ENCODE data around the gene ANKRD18B. TPM values are rescaled to one million over a fixed set of nuclear protein-coding genes. Genes with fewer than 3 reads are reported as not detected.
"Not testable (repeated sequence)": the region's sequence is repeated elsewhere in the genome, so short reads cannot be mapped to it uniquely, and the experiment has no call there.

ANKRD18B gene
- total RNA-seq, 3 donors from 2014 or later: 2.4 TPM; not detected in 2

- ATAC-seq; H3K27me3 Mint-ChIP-seq (ENCODE audit: low read depth); H3K9me3 Mint-ChIP-seq; H3K4me3 Mint-ChIP-seq; H3K36me3 Mint-ChIP-seq (ENCODE audit: insufficient read depth); DNase-seq; H3K4me1 Mint-ChIP-seq (ENCODE audit: low read depth): not testable (repeated sequence)
Observed at GRCh38 chr9:33562196-33562595, 38.1 kb downstream of the ANKRD18B start.

- not testable (repeated sequence) for H3K4me3 Mint-ChIP-seq; H3K36me3 Mint-ChIP-seq (ENCODE audit: insufficient read depth); DNase-seq; H3K9me3 Mint-ChIP-seq; ATAC-seq; H3K4me1 Mint-ChIP-seq (ENCODE audit: low read depth)
- H3K27me3 Mint-ChIP-seq (ENCODE audit: low read depth): peaks cover 19% of the 10 kb centered on the region
Observed at GRCh38 chr9:33567776-33568175, 43.7 kb downstream of the ANKRD18B start.

GRCh38 chr9:33577786-33578185 is 53.7 kb downstream of the ANKRD18B start:
- not testable (repeated sequence) for ATAC-seq; H3K4me1 Mint-ChIP-seq (ENCODE audit: low read depth); H3K27me3 Mint-ChIP-seq (ENCODE audit: low read depth); H3K9me3 Mint-ChIP-seq; DNase-seq; H3K36me3 Mint-ChIP-seq (ENCODE audit: insufficient read depth); H3K4me3 Mint-ChIP-seq

GRCh38 chr9:33579996-33580395 is 55.9 kb downstream of the ANKRD18B start:
- not testable (repeated sequence) for H3K27me3 Mint-ChIP-seq (ENCODE audit: low read depth); DNase-seq; H3K36me3 Mint-ChIP-seq (ENCODE audit: insufficient read depth); ATAC-seq; H3K4me3 Mint-ChIP-seq; H3K4me1 Mint-ChIP-seq (ENCODE audit: low read depth); H3K9me3 Mint-ChIP-seq

- ATAC-seq; H3K4me3 Mint-ChIP-seq; H3K27me3 Mint-ChIP-seq (ENCODE audit: low read depth); H3K9me3 Mint-ChIP-seq; H3K4me1 Mint-ChIP-seq (ENCODE audit: low read depth); DNase-seq; H3K36me3 Mint-ChIP-seq (ENCODE audit: insufficient read depth): not testable (repeated sequence)
Observed at GRCh38 chr9:33582686-33583085, 58.6 kb downstream of the ANKRD18B start.

GRCh38 chr9:33586128-33586527 is 62.1 kb downstream of the ANKRD18B start:
- not testable (repeated sequence) for H3K4me3 Mint-ChIP-seq; DNase-seq; ATAC-seq; H3K27me3 Mint-ChIP-seq (ENCODE audit: low read depth); H3K36me3 Mint-ChIP-seq (ENCODE audit: insufficient read depth); H3K4me1 Mint-ChIP-seq (ENCODE audit: low read depth); H3K9me3 Mint-ChIP-seq

GRCh38 chr9:33587799-33588198 is 63.7 kb downstream of the ANKRD18B start:
- not testable (repeated sequence) for ATAC-seq; H3K27me3 Mint-ChIP-seq (ENCODE audit: low read depth); H3K4me1 Mint-ChIP-seq (ENCODE audit: low read depth)

GRCh38 chr9:33588876-33589275 is 64.8 kb downstream of the ANKRD18B start:
- DNase-seq; H3K4me1 Mint-ChIP-seq (ENCODE audit: low read depth); ATAC-seq; H3K4me3 Mint-ChIP-seq; H3K9me3 Mint-ChIP-seq; H3K36me3 Mint-ChIP-seq (ENCODE audit: insufficient read depth); H3K27me3 Mint-ChIP-seq (ENCODE audit: low read depth): not testable (repeated sequence)

More at GRCh38 chr9:33587799-33588198, 63.7 kb downstream of the ANKRD18B start:
- DNase-seq; H3K4me3 Mint-ChIP-seq; H3K36me3 Mint-ChIP-seq (ENCODE audit: insufficient read depth); H3K9me3 Mint-ChIP-seq: not testable (repeated sequence)

GRCh38 chr9:33590857-33591256 is 66.8 kb downstream of the ANKRD18B start:
- not testable (repeated sequence) for H3K36me3 Mint-ChIP-seq (ENCODE audit: insufficient read depth); H3K27me3 Mint-ChIP-seq (ENCODE audit: low read depth); H3K4me1 Mint-ChIP-seq (ENCODE audit: low read depth); ATAC-seq; DNase-seq; H3K9me3 Mint-ChIP-seq; H3K4me3 Mint-ChIP-seq

- not testable (repeated sequence) for H3K9me3 Mint-ChIP-seq; H3K27me3 Mint-ChIP-seq (ENCODE audit: low read depth); H3K36me3 Mint-ChIP-seq (ENCODE audit: insufficient read depth); DNase-seq; H3K4me1 Mint-ChIP-seq (ENCODE audit: low read depth); H3K4me3 Mint-ChIP-seq; ATAC-seq
Observed at GRCh38 chr9:33596974-33597373, 72.9 kb downstream of the ANKRD18B start.

GRCh38 chr9:33597386-33597785 is 73.3 kb downstream of the ANKRD18B start:
- H3K9me3 Mint-ChIP-seq; DNase-seq; H3K36me3 Mint-ChIP-seq (ENCODE audit: insufficient read depth); H3K4me1 Mint-ChIP-seq (ENCODE audit: low read depth); ATAC-seq; H3K4me3 Mint-ChIP-seq; H3K27me3 Mint-ChIP-seq (ENCODE audit: low read depth): not testable (repeated sequence)

- H3K27me3 Mint-ChIP-seq (ENCODE audit: low read depth); ATAC-seq; H3K9me3 Mint-ChIP-seq; DNase-seq; H3K4me3 Mint-ChIP-seq; H3K4me1 Mint-ChIP-seq (ENCODE audit: low read depth); H3K36me3 Mint-ChIP-seq (ENCODE audit: insufficient read depth): not testable (repeated sequence)
Observed at GRCh38 chr9:33598796-33599379, 74.8 kb downstream of the ANKRD18B start.

- not testable (repeated sequence) for H3K36me3 Mint-ChIP-seq (ENCODE audit: insufficient read depth); H3K4me1 Mint-ChIP-seq (ENCODE audit: low read depth); H3K9me3 Mint-ChIP-seq; H3K4me3 Mint-ChIP-seq; DNase-seq; ATAC-seq; H3K27me3 Mint-ChIP-seq (ENCODE audit: low read depth)
Observed at GRCh38 chr9:33600911-33601310, 76.9 kb downstream of the ANKRD18B start.

GRCh38 chr9:33604249-33604648 is 80.2 kb downstream of the ANKRD18B start:
- H3K36me3 Mint-ChIP-seq (ENCODE audit: insufficient read depth); ATAC-seq; H3K4me1 Mint-ChIP-seq (ENCODE audit: low read depth); H3K9me3 Mint-ChIP-seq; DNase-seq; H3K4me3 Mint-ChIP-seq; H3K27me3 Mint-ChIP-seq (ENCODE audit: low read depth): not testable (repeated sequence)

GRCh38 chr9:33604936-33605335 is 80.9 kb downstream of the ANKRD18B start:
- H3K4me3 Mint-ChIP-seq; ATAC-seq; H3K4me1 Mint-ChIP-seq (ENCODE audit: low read depth); DNase-seq; H3K36me3 Mint-ChIP-seq (ENCODE audit: insufficient read depth); H3K9me3 Mint-ChIP-seq: not testable (repeated sequence)
- peaks cover 11% of the 10 kb centered on the region for H3K27me3 Mint-ChIP-seq (ENCODE audit: low read depth)

- H3K9me3 Mint-ChIP-seq: peaks cover 6% of the 10 kb centered on the region
Observed at GRCh38 chr9:33611358-33611757, 87.3 kb downstream of the ANKRD18B start.

More at GRCh38 chr9:33611358-33611757, 87.3 kb downstream of the ANKRD18B start:
- DNase-seq (no peak), ATAC-seq (no peak)
- Mint-ChIP-seq H3K4me3 (no peak overlapping the region), H3K27me3 (ENCODE audit: low read depth) (peaks cover 21% of the 10 kb centered on the region), H3K36me3 (ENCODE audit: insufficient read depth) (no peaks in the 10 kb centered on the region), H3K4me1 (ENCODE audit: low read depth) (no peaks in the 10 kb centered on the region)

All from activated T-cell treated with anti-CD3 and anti-CD28 coated beads, Interleukin-2, amount 50 U/mL, for 4 hours (primary cell).